Measurements from ENCODE around the gene PHYHIPL. TPM values are rescaled to one million over a fixed set of nuclear protein-coding genes. Genes with fewer than 3 reads are reported as not detected.

The PHYHIPL gene
- total and polyA plus RNA-seq, 8 donors = 0.12 to 5.9 (median 0.35) TPM; not detected in 3

- 91 to 94% (median 92%) methylated on average over 2 of the region's 2 CpGs for WGBS, 5 donors
- intact Hi-C loops (cut with DNase I; ENCODE audit: low total_unique reads) = no loop called here
These were observed 8.9 kb upstream of the PHYHIPL start for GRCh38 chr10:59167512-59167911.

GRCh38 chr10:59172567-59172966 lies 3.9 kb upstream of the PHYHIPL start:
- Histone ChIP-seq H3K9me3 (peaks cover 0 to 11% (median 0%) of the 10 kb centered on the region in 4 donors), H3K27me3 (peaks cover 0 to 26% (median 22%) of the 10 kb centered on the region in 3 donors), H3K36me3 (no peaks in the 10 kb centered on the region), H3K27ac (no peak overlapping the region), H3K4me1 (peaks cover 16 to 20% (median 18%) of the 10 kb centered on the region in 4 donors), H3K4me3 (no peak overlapping the region)
- intact Hi-C loops (cut with DNase I; ENCODE audit: low total_unique reads) = loop anchor here (10.0 kb wide), 1 partner anchor 218 kb away; no protein-coding TSS in a partner anchor
- no peak for TF ChIP-seq POLR2AphosphoS5 (IDR thresholded peaks at IDR 0.05)
- no peak for TF ChIP-seq CTCF (IDR thresholded peaks at IDR 0.05)
- TF ChIP-seq EP300 (IDR thresholded peaks at IDR 0.05) = no peak
- TF ChIP-seq POLR2A (IDR thresholded peaks at IDR 0.05) = no peak
- DNase-seq = no peak
- 84 to 88% (median 87%) methylated on average over 5 of the region's 5 CpGs for WGBS, 5 donors

More at GRCh38 chr10:59167512-59167911, 8.9 kb upstream of the PHYHIPL start:
- H3K27ac ChIP-seq = no peak overlapping the region
- TF ChIP-seq EP300 (IDR thresholded peaks at IDR 0.05) (no peak), POLR2AphosphoS5 (IDR thresholded peaks at IDR 0.05) (no peak)
- no peak overlapping the region for H3K4me3 ChIP-seq
- no peaks in the 10 kb centered on the region for H3K36me3 ChIP-seq
- peaks cover 0 to 11% (median 0%) of the 10 kb centered on the region in 4 donors for H3K9me3 ChIP-seq
- no peaks in the 10 kb centered on the region for H3K4me1 ChIP-seq
- H3K27me3 ChIP-seq = no peaks in the 10 kb centered on the region
- no peak for DNase-seq

DNA sequence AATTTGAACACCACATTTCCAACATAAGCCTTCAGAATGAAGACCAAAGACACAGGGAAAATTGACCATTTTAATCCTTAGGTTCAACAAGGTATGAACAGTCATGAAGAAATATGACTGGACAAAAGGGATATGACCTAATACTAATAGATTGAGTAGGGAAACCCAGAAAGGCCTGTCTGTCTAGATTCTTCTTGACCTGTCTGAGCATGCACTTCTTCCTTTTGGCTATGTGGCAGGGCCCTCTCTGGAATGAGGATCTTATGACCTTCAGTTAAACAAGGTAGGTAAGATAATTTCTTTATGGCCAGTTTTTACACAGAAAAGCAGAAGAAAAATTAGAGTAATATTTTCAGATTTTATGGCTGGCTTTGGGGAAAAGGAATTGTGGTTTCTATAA lies 3.0 kb upstream of the PHYHIPL start:
- H3K27ac ChIP-seq = no peak overlapping the region
- H3K4me1 ChIP-seq = peaks cover 16 to 21% (median 18%) of the 10 kb centered on the region in 4 donors
- peaks cover 0 to 11% (median 0%) of the 10 kb centered on the region in 4 donors for H3K9me3 ChIP-seq
- no peak overlapping the region for H3K4me3 ChIP-seq
- intact Hi-C loops (cut with DNase I; ENCODE audit: low total_unique reads) = loop anchor here (10.0 kb wide), 1 partner anchor 219 kb away; no protein-coding TSS in a partner anchor
- DNase-seq = no peak
- peaks cover 0 to 35% (median 25%) of the 10 kb centered on the region in 3 donors for H3K27me3 ChIP-seq
- TF ChIP-seq POLR2AphosphoS5 (IDR thresholded peaks at IDR 0.05) (no peak), CTCF (IDR thresholded peaks at IDR 0.05) (no peak), EP300 (IDR thresholded peaks at IDR 0.05) (no peak), POLR2A (IDR thresholded peaks at IDR 0.05) (no peak)
- H3K36me3 ChIP-seq = no peaks in the 10 kb centered on the region

DNA sequence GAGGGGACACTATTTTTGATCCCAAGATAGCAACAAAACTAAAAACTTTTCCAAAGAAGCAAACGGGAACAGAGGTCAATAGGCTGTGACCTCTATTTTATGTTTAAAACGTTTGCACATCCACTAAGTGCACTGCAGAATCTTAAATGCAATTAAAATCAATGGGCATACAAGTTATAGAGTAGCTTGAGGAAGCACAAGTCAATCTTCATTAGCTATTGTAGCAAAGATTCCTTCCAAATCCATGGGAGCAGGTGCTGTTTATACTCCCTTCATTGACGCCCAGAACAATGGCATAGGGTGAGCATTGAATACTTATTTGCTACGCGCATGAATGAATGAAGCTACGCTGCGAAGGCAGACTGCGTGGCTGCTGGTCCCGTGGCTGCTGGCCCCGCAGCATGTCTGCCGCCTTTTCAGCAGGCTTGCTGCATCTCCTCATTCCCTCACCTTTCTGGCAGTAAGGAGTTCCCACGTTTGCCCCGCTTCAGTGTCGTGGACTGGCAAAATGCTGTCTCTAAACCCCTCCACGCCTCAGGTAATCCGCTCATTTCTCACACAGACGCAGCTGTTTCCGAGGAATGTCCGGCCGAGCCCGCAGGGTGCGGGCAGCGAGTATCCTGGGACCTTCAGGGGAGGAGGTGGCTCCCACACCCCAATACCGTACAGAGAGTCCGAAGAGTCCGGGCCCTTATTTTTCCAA lies 754 bp upstream of the PHYHIPL start:
- TF ChIP-seq CTCF (IDR thresholded peaks at IDR 0.05) (no peak), POLR2A (IDR thresholded peaks at IDR 0.05) (no peak), EP300 (IDR thresholded peaks at IDR 0.05) (no peak), POLR2AphosphoS5 (IDR thresholded peaks at IDR 0.05) (no peak)
- WGBS, 5 donors = 8 to 12% (median 8%) methylated on average over 26 of the region's 26 CpGs
- H3K4me1 ChIP-seq = peaks cover 16 to 21% (median 18%) of the 10 kb centered on the region in 4 donors
- peaks cover 0 to 2% (median 0%) of the 10 kb centered on the region in 4 donors for H3K9me3 ChIP-seq
- DNase-seq = peak in 1 of 2 donors; percentile 43
- intact Hi-C loops (cut with DNase I; ENCODE audit: low total_unique reads) = loop anchor here (10.0 kb wide), 1 partner anchor 221 kb away; no protein-coding TSS in a partner anchor
- peaks cover 0 to 50% (median 25%) of the 10 kb centered on the region in 3 donors for H3K27me3 ChIP-seq
- no peaks in the 10 kb centered on the region for H3K36me3 ChIP-seq
- H3K4me3 ChIP-seq = peak overlapping the region; percentile 34 to 52 (median 44)
- H3K27ac ChIP-seq = no peak overlapping the region

Measured in stomach (tissue), 9 donors.